Activated CD4-positive, alpha-beta T cell treated with anti-CD3 and anti-CD28 coated beads, Interleukin-2, Interleukin-4, amounts not matched to agents 100 ng/mL and 50 ng/mL, durations not matched to agents 16 hours and 8 hours (primary cell): ENCODE measurements around the gene MYOM1.
"Not testable (repeated sequence)": the region's sequence is repeated elsewhere in the genome, so short reads cannot be mapped to it uniquely, and the experiment has no call there.

Experiments
- DNase-seq: peaks from one replicate; pipeline ENCODE4 v3.0.0-alpha.2; 2020; ENCODE audit warnings: low spot score

Gene MYOM1

DNA sequence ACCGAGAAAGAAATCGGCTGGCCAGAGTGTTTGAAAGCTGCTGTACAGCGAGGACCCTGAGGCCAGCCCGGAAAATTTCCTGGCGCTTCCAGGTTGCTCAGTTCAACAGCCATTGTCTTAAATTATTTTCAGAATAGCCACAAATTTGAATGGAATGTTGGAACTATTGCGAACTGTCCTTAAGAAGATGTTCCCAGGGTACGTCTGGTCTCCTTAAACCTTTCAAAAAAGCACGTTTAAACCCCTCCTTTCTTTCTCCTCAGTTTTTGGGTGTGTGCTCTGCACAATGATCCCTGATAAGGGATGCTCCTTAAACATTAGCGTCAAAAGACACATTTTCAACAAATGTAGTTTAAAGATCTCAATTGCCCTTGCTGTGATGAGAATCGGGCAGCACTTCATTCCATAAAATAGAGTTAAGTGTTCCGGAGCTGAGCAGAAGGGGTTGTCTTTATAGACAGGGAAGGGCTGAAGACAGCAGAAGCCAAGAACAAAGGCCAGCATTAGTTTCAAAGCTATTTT lies 192.3 kb downstream of the MYOM1 start:
- DNase-seq: no peak

- no peak for DNase-seq
Measured at GRCh38 chr18:3025544-3025943, 194.2 kb downstream of the MYOM1 start.

DNA sequence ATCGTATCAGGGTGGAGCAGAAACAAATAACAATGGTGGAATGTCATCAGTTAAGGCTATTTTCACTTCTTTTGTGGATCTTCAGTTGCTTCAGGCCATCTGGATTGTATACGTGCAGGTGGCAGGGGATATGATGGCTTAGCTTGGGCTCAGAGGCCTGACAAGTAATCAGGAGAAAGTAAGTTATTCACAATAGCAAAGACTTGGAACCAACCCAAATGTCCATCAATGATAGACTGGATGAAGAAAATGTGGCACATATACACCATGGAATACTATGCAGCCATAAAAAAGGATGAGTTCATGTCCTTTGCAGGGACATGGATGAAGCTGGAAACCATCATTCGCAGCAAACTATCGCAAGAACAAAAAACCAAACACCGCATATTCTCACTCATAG lies 196.2 kb downstream of the MYOM1 start:
- not testable (repeated sequence) for DNase-seq
